Measurements from ENCODE around the gene SLC35E4.

DNA sequence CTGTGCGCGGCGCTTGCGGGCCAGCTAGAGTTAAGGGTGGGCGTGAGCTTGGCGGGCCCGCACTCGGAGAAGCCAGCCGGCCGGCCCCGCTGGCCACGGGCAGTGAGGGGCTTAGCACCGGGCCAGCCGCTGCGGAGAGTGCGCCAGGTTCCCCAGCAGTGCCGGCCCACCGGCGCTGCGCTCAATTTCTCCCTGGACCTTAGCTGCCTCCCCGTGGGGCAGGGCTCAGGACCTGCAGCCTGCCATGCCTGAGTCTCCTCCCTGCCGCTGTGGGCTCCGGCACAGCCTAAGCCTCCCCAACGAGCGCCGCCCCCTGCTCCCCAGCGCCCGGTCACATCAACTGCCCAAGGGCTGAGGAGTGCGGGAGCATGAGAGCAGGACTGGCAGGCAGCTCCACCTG lies 38.7 kb upstream of the SLC35E4 start:
- TF ChIP-seq, protein P1, sequence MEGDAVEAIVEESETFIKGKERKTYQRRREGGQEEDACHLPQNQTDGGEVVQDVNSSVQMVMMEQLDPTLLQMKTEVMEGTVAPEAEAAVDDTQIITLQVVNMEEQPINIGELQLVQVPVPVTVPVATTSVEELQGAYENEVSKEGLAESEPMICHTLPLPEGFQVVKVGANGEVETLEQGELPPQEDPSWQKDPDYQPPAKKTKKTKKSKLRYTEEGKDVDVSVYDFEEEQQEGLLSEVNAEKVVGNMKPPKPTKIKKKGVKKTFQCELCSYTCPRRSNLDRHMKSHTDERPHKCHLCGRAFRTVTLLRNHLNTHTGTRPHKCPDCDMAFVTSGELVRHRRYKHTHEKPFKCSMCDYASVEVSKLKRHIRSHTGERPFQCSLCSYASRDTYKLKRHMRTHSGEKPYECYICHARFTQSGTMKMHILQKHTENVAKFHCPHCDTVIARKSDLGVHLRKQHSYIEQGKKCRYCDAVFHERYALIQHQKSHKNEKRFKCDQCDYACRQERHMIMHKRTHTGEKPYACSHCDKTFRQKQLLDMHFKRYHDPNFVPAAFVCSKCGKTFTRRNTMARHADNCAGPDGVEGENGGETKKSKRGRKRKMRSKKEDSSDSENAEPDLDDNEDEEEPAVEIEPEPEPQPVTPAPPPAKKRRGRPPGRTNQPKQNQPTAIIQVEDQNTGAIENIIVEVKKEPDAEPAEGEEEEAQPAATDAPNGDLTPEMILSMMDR (conservative IDR thresholded peaks at IDR 0.05; ENCODE audit: low read length), result no peak
- TF ChIP-seq EZH2phosphoT487 (IDR thresholded peaks at IDR 0.05; ENCODE audit: borderline replicate concordance, low read depth, low read length), result no peak
